ENCODE measurements around the gene TEKT3. TPM values are rescaled to one million over a fixed set of nuclear protein-coding genes. Genes with fewer than 3 reads are reported as not detected.

The TEKT3 gene
- total and polyA plus RNA-seq, 9 of the 15 experiments (the other 6 are each of a cell fraction or from before 2014, with no cell fraction given) = not detected

- TF ChIP-seq TSHZ1 (CRISPR knock-in tag; IDR thresholded peaks at IDR 0.05) = no peak
- no peak for TF ChIP-seq ATF2 (CRISPR knock-in tag; IDR thresholded peaks at IDR 0.05)
- peak; percentile 54; the same call in 1 of the 2 replicates for TF ChIP-seq LCOR (CRISPR knock-in tag; IDR thresholded peaks at IDR 0.05)
- no peak for TF ChIP-seq XRCC5 (IDR thresholded peaks at IDR 0.05; ENCODE audit: low read depth, low read length)
- TF ChIP-seq KDM4B (IDR thresholded peaks at IDR 0.05; ENCODE audit: borderline replicate concordance in 2 of 2, low read depth in 1 of 2) = no peak
- TF ChIP-seq ZNF143 (CRISPR knock-in tag; IDR thresholded peaks at IDR 0.05) = no peak
- no peak for TF ChIP-seq RBM25 (IDR thresholded peaks at IDR 0.05; ENCODE audit: low read depth, low read length, severe bottlenecking)
- no peak for TF ChIP-seq ZBTB9 (CRISPR knock-in tag; IDR thresholded peaks at IDR 0.05)
- TF ChIP-seq RNF219 (CRISPR knock-in tag; IDR thresholded peaks at IDR 0.05) = no peak
- no peak for TF ChIP-seq NFE2L1 (tag; IDR thresholded peaks at IDR 0.05; ENCODE audit: borderline replicate concordance, low read depth)
- no peak for TF ChIP-seq NCOA2 (IDR thresholded peaks at IDR 0.05; ENCODE audit: partially characterized antibody in 2 of 2)
- no peak for TF ChIP-seq ZNF316 (IDR thresholded peaks at IDR 0.05)
- TF ChIP-seq NCOA1 (IDR thresholded peaks at IDR 0.05; ENCODE audit: low read depth) = no peak
- no peak for TF ChIP-seq CBFB (CRISPR knock-in tag; IDR thresholded peaks at IDR 0.05)
- TF ChIP-seq MTA1 (IDR thresholded peaks at IDR 0.05; ENCODE audit: borderline replicate concordance) = no peak
- TF ChIP-seq KAT7 (CRISPR knock-in tag; IDR thresholded peaks at IDR 0.05; ENCODE audit: borderline replicate concordance) = no peak
- no peak for TF ChIP-seq MED1 (CRISPR knock-in tag; IDR thresholded peaks at IDR 0.05; ENCODE audit: borderline replicate concordance)
- no peak for TF ChIP-seq ZNF445 (CRISPR knock-in tag; IDR thresholded peaks at IDR 0.05; ENCODE audit: low read depth)
- no peak for TF ChIP-seq E2F3 (CRISPR knock-in tag; IDR thresholded peaks at IDR 0.05)
- no peak for TF ChIP-seq TAL1 (IDR thresholded peaks at IDR 0.05)
Measured at GRCh38 chr17:15262291-15263205, 78.8 kb downstream of the TEKT3 start (continued).

All from K562 (cell line).